GM12874 (cell line): Measurements from ENCODE around the gene SLC8A1.

Experiments
- CTCF ChIP-seq: IDR thresholded peaks from 2 replicates; pipeline ENCODE4 v1.5.1; 2011; ENCODE audit warnings: low read depth, mild to moderate bottlenecking, control low read depth, low read length, moderate library complexity; ENCODE audit not compliant: insufficient read depth

SLC8A1 gene

GRCh38 chr2:40450066-40450795, 1.7 kb downstream of the SLC8A1 start:
- no peak for TF ChIP-seq CTCF

- TF ChIP-seq CTCF, result no peak
These were observed 3.3 kb downstream of the SLC8A1 start for GRCh38 chr2:40448476-40449079.

- no peak for TF ChIP-seq CTCF
These were observed 6.4 kb downstream of the SLC8A1 start for GRCh38 chr2:40445467-40445866.

GRCh38 chr2:40440835-40441234, 11.1 kb downstream of the SLC8A1 start:
- TF ChIP-seq CTCF, result no peak

- TF ChIP-seq CTCF, result no peak
These were observed 12.4 kb downstream of the SLC8A1 start for GRCh38 chr2:40439473-40439872.

- no peak for TF ChIP-seq CTCF
These were observed 15.8 kb downstream of the SLC8A1 start for GRCh38 chr2:40436093-40436475.

- no peak for TF ChIP-seq CTCF
These were observed 16.3 kb downstream of the SLC8A1 start for GRCh38 chr2:40435426-40436092.
